T-helper 1 cell treated with Interleukin-12 subunit alpha and Interleukin-12 subunit beta and Interleukin-4 antibody, amounts not matched to agents 30 μg/mL and 1 μg/mL, for 36 hours (primary cell): ENCODE data around the gene ARMC6.

Experiments used
- H3K27ac Mint-ChIP-seq: one replicate; pipeline ENCODE4 v1.8.0; 2021; ENCODE audit warnings: mild to moderate bottlenecking, mixed read lengths
- H3K27me3 Mint-ChIP-seq: one replicate; pipeline ENCODE4 v1.8.0; 2021; ENCODE audit warnings: low read depth, mixed read lengths
- H3K36me3 Mint-ChIP-seq: one replicate; pipeline ENCODE4 v1.8.0; 2021; ENCODE audit warnings: low read depth, mixed read lengths
- H3K4me1 Mint-ChIP-seq: one replicate; pipeline ENCODE4 v1.8.0; 2021; ENCODE audit warnings: low read depth, mixed read lengths
- H3K4me3 Mint-ChIP-seq: one replicate; pipeline ENCODE4 v1.8.0; 2021; ENCODE audit warnings: mild to moderate bottlenecking, moderate library complexity, mixed read lengths
- H3K9me3 Mint-ChIP-seq: one replicate; pipeline ENCODE4 v1.8.0; 2021; ENCODE audit warnings: mixed read lengths

ARMC6 gene

GRCh38 chr19:19033426-19034203, at the start of gene ARMC6, which contains the start of gene SUGP2:
TSS of gene ARMC6 (plus strand) at chr19:19033603. CDS start at chr19:19034210, 607 bp downstream.
TSS of gene SUGP2 (minus strand) at chr19:19033517. CDS start at chr19:19031071, 2,446 bp downstream.
- Mint-ChIP-seq H3K4me1 (peaks cover 25% of the 10 kb centered on the region), H3K27ac (peak within 1 kb of the TSS; percentile 98), H3K27me3 (no peaks in the 10 kb centered on the region), H3K4me3 (peak within 1 kb of the TSS; percentile 97), H3K9me3 (no peaks in the 10 kb centered on the region), H3K36me3 (peaks cover 14% of the 10 kb centered on the region)

- no peak overlapping the region for H3K4me3 Mint-ChIP-seq
- peaks cover 1% of the 10 kb centered on the region for H3K4me1 Mint-ChIP-seq
- H3K9me3 Mint-ChIP-seq = no peaks in the 10 kb centered on the region
- no peaks in the 10 kb centered on the region for H3K36me3 Mint-ChIP-seq
- H3K27ac Mint-ChIP-seq = no peak overlapping the region
- peaks cover 28% of the 10 kb centered on the region for H3K27me3 Mint-ChIP-seq
Observed at GRCh38 chr19:18984251-18984650, 49.2 kb upstream of the ARMC6 start.

GRCh38 chr19:18985257-18985656, 48.1 kb upstream of the ARMC6 start:
- Mint-ChIP-seq H3K27ac (no peak overlapping the region), H3K9me3 (no peaks in the 10 kb centered on the region), H3K27me3 (peaks cover 28% of the 10 kb centered on the region), H3K4me1 (peaks cover 1% of the 10 kb centered on the region), H3K4me3 (no peak overlapping the region), H3K36me3 (no peaks in the 10 kb centered on the region)

- no peak overlapping the region for H3K27ac Mint-ChIP-seq
- H3K27me3 Mint-ChIP-seq = peaks cover 28% of the 10 kb centered on the region
- H3K36me3 Mint-ChIP-seq = peaks cover 6% of the 10 kb centered on the region
- no peak overlapping the region for H3K4me3 Mint-ChIP-seq
- no peaks in the 10 kb centered on the region for H3K9me3 Mint-ChIP-seq
- peaks cover 1% of the 10 kb centered on the region for H3K4me1 Mint-ChIP-seq
Observed at GRCh38 chr19:18987456-18987855, 45.9 kb upstream of the ARMC6 start.

- Mint-ChIP-seq H3K27ac (peak overlapping the region; percentile 36), H3K4me1 (peaks cover 1% of the 10 kb centered on the region), H3K9me3 (no peaks in the 10 kb centered on the region), H3K36me3 (peaks cover 19% of the 10 kb centered on the region), H3K4me3 (no peak overlapping the region), H3K27me3 (peaks cover 23% of the 10 kb centered on the region)
Observed at GRCh38 chr19:18989316-18989715, 44.1 kb upstream of the ARMC6 start.

GRCh38 chr19:18990128-18990708, 43.2 kb upstream of the ARMC6 start:
- Mint-ChIP-seq H3K27me3 (peaks cover 15% of the 10 kb centered on the region), H3K9me3 (no peaks in the 10 kb centered on the region), H3K4me3 (no peak overlapping the region), H3K27ac (no peak overlapping the region), H3K4me1 (peaks cover 1% of the 10 kb centered on the region), H3K36me3 (peaks cover 20% of the 10 kb centered on the region)

- Mint-ChIP-seq H3K4me3 (no peak overlapping the region), H3K27ac (no peak overlapping the region), H3K4me1 (no peaks in the 10 kb centered on the region), H3K9me3 (no peaks in the 10 kb centered on the region), H3K36me3 (peaks cover 22% of the 10 kb centered on the region), H3K27me3 (peaks cover 9% of the 10 kb centered on the region)
Observed at GRCh38 chr19:18991006-18991405, 42.4 kb upstream of the ARMC6 start.

GRCh38 chr19:18991468-18991867, 41.9 kb upstream of the ARMC6 start:
- Mint-ChIP-seq H3K4me3 (no peak overlapping the region), H3K9me3 (no peaks in the 10 kb centered on the region), H3K27ac (no peak overlapping the region), H3K4me1 (no peaks in the 10 kb centered on the region), H3K36me3 (peaks cover 22% of the 10 kb centered on the region), H3K27me3 (peaks cover 4% of the 10 kb centered on the region)

GRCh38 chr19:18992696-18993095, 40.7 kb upstream of the ARMC6 start:
- no peak overlapping the region for H3K4me3 Mint-ChIP-seq
- H3K4me1 Mint-ChIP-seq = no peaks in the 10 kb centered on the region
- no peak overlapping the region for H3K27ac Mint-ChIP-seq
- peaks cover 25% of the 10 kb centered on the region for H3K36me3 Mint-ChIP-seq
- H3K27me3 Mint-ChIP-seq = no peaks in the 10 kb centered on the region
- no peaks in the 10 kb centered on the region for H3K9me3 Mint-ChIP-seq

GRCh38 chr19:18993115-18993514, 40.3 kb upstream of the ARMC6 start:
- H3K4me3 Mint-ChIP-seq = no peak overlapping the region
- H3K27me3 Mint-ChIP-seq = no peaks in the 10 kb centered on the region
- H3K4me1 Mint-ChIP-seq = no peaks in the 10 kb centered on the region
- no peak overlapping the region for H3K27ac Mint-ChIP-seq
- peaks cover 25% of the 10 kb centered on the region for H3K36me3 Mint-ChIP-seq
- no peaks in the 10 kb centered on the region for H3K9me3 Mint-ChIP-seq

- Mint-ChIP-seq H3K4me1 (peaks cover 16% of the 10 kb centered on the region), H3K4me3 (no peak overlapping the region), H3K9me3 (no peaks in the 10 kb centered on the region), H3K36me3 (peaks cover 34% of the 10 kb centered on the region), H3K27me3 (no peaks in the 10 kb centered on the region), H3K27ac (no peak overlapping the region)
Observed at GRCh38 chr19:18995804-18996241, 37.6 kb upstream of the ARMC6 start.

GRCh38 chr19:18996351-18996750, 37.1 kb upstream of the ARMC6 start:
- no peaks in the 10 kb centered on the region for H3K9me3 Mint-ChIP-seq

GRCh38 chr19:18996796-18997394, 36.5 kb upstream of the ARMC6 start:
- Mint-ChIP-seq H3K36me3 (peaks cover 35% of the 10 kb centered on the region), H3K4me3 (no peak overlapping the region), H3K27me3 (no peaks in the 10 kb centered on the region)

More at GRCh38 chr19:18996351-18996750, 37.1 kb upstream of the ARMC6 start:
- H3K36me3 Mint-ChIP-seq = peaks cover 31% of the 10 kb centered on the region
- peaks cover 16% of the 10 kb centered on the region for H3K4me1 Mint-ChIP-seq
- no peak overlapping the region for H3K27ac Mint-ChIP-seq
- no peaks in the 10 kb centered on the region for H3K27me3 Mint-ChIP-seq
- H3K4me3 Mint-ChIP-seq = no peak overlapping the region

GRCh38 chr19:18998276-18998675, 35.1 kb upstream of the ARMC6 start:
- Mint-ChIP-seq H3K27ac (peak overlapping the region; percentile 55), H3K4me3 (no peak overlapping the region), H3K9me3 (no peaks in the 10 kb centered on the region), H3K27me3 (no peaks in the 10 kb centered on the region), H3K36me3 (peaks cover 40% of the 10 kb centered on the region), H3K4me1 (peaks cover 16% of the 10 kb centered on the region)

More at GRCh38 chr19:18996796-18997394, 36.5 kb upstream of the ARMC6 start:
- Mint-ChIP-seq H3K9me3 (no peaks in the 10 kb centered on the region), H3K27ac (no peak overlapping the region), H3K4me1 (peaks cover 16% of the 10 kb centered on the region)
